A204.1 (cell line): Measurements from ENCODE around the gene ABCD4.
"Not testable (repeated sequence)": the region's sequence is repeated elsewhere in the genome, so short reads cannot be mapped to it uniquely, and the experiment has no call there.

Source experiments
- FAIRE-seq: peaks from 2 replicates; lab custom pipeline; 2012; peaks lifted over from hg19 to GRCh38; lab: Jason Lieb, UNC

Gene ABCD4

GRCh38 chr14:74302634-74303569 is at the start of gene ABCD4:
TSS of gene ABCD4 (minus strand) at chr14:74302934. CDS start at chr14:74302912, 22 bp downstream.
- FAIRE-seq = peak; percentile 91

GRCh38 chr14:74350928-74351323 is 48.2 kb upstream of the ABCD4 start:
- FAIRE-seq = no peak

- no peak for FAIRE-seq
These were observed 47.6 kb upstream of the ABCD4 start for GRCh38 chr14:74350211-74350927.

- FAIRE-seq = no peak
These were observed 47.0 kb upstream of the ABCD4 start for GRCh38 chr14:74349757-74350156.

GRCh38 chr14:74348735-74349463 is 46.2 kb upstream of the ABCD4 start:
- FAIRE-seq = no peak

GRCh38 chr14:74348241-74348734 is 45.6 kb upstream of the ABCD4 start, which contains the start of gene VRTN:
TSS of gene VRTN (plus strand) at chr14:74348471. CDS start at chr14:74356784, 8,313 bp downstream.
- FAIRE-seq = no peak

GRCh38 chr14:74347795-74348100 is 45.0 kb upstream of the ABCD4 start:
- no peak for FAIRE-seq

GRCh38 chr14:74347097-74347794 is 44.5 kb upstream of the ABCD4 start:
- no peak for FAIRE-seq

- no peak for FAIRE-seq
These were observed 43.6 kb upstream of the ABCD4 start for GRCh38 chr14:74346341-74346740.

- no peak for FAIRE-seq
These were observed 31.2 kb upstream of the ABCD4 start for GRCh38 chr14:74333909-74334308.

GRCh38 chr14:74329950-74330552 is 27.3 kb upstream of the ABCD4 start:
- FAIRE-seq = not testable (repeated sequence)

- FAIRE-seq = no peak
These were observed 23.8 kb upstream of the ABCD4 start for GRCh38 chr14:74326369-74327152.

GRCh38 chr14:74325446-74325845 is 22.7 kb upstream of the ABCD4 start:
- no peak for FAIRE-seq

- peak; percentile 94 for FAIRE-seq
These were observed 22.2 kb upstream of the ABCD4 start for GRCh38 chr14:74324931-74325361.

- FAIRE-seq = no peak
These were observed 11.8 kb upstream of the ABCD4 start for GRCh38 chr14:74314576-74314975.

- FAIRE-seq = no peak
These were observed 10.9 kb upstream of the ABCD4 start for GRCh38 chr14:74313601-74314000.

- FAIRE-seq = no peak
These were observed 9.4 kb upstream of the ABCD4 start for GRCh38 chr14:74312161-74312560.

GRCh38 chr14:74309125-74310022 is 6.6 kb upstream of the ABCD4 start:
- no peak for FAIRE-seq

GRCh38 chr14:74308695-74309094 is 6.0 kb upstream of the ABCD4 start:
- FAIRE-seq = no peak
